GM18858 (cell line): Measurements from ENCODE around the gene TAF1B.

Experiments
- ATAC-seq: cut with Tn5 transposase; IDR thresholded peaks from one replicate; pipeline ENCODE4 v1.9.1; 2021; ENCODE audit not compliant: unreplicated experiment

TAF1B gene

GRCh38 chr2:9961013-9961412, 117.7 kb downstream of the TAF1B start:
- no peak for ATAC-seq

- ATAC-seq = no peak
Observed at GRCh38 chr2:9964334-9964980, 121.2 kb downstream of the TAF1B start.

- no peak for ATAC-seq
Observed at GRCh38 chr2:9965119-9965822, 122.0 kb downstream of the TAF1B start.

- no peak for ATAC-seq
Observed at GRCh38 chr2:9966491-9967022, 123.3 kb downstream of the TAF1B start.

- no peak for ATAC-seq
Observed at GRCh38 chr2:9967053-9967775, 123.9 kb downstream of the TAF1B start.

GRCh38 chr2:9968553-9969497, 125.6 kb downstream of the TAF1B start:
- ATAC-seq = no peak

- no peak for ATAC-seq
Observed at GRCh38 chr2:9970200-9971044, 127.1 kb downstream of the TAF1B start.

GRCh38 chr2:9971105-9971818, 128.0 kb downstream of the TAF1B start:
- no peak for ATAC-seq

- ATAC-seq = no peak
Observed at GRCh38 chr2:9971890-9972289, 128.6 kb downstream of the TAF1B start.

GRCh38 chr2:9972621-9973479, 129.6 kb downstream of the TAF1B start:
- ATAC-seq = no peak

- ATAC-seq = no peak
Observed at GRCh38 chr2:9973690-9974089, 130.4 kb downstream of the TAF1B start.

- no peak for ATAC-seq
Observed at GRCh38 chr2:9974343-9974742, 131.1 kb downstream of the TAF1B start.

- ATAC-seq = no peak
Observed at GRCh38 chr2:9975328-9975727, 132.1 kb downstream of the TAF1B start.

GRCh38 chr2:9975805-9976447, 132.7 kb downstream of the TAF1B start:
- ATAC-seq = no peak

GRCh38 chr2:9979977-9980376, 136.7 kb downstream of the TAF1B start:
- ATAC-seq = no peak

- ATAC-seq = no peak
Observed at GRCh38 chr2:9980520-9980919, 137.2 kb downstream of the TAF1B start.

- no peak for ATAC-seq
Observed at GRCh38 chr2:9981655-9982054, 138.4 kb downstream of the TAF1B start.

GRCh38 chr2:9982248-9982647, 139.0 kb downstream of the TAF1B start:
- ATAC-seq = no peak
